ENCODE results near the gene FCAMR. TPM values are rescaled to one million over a fixed set of nuclear protein-coding genes. Genes with fewer than 3 reads are reported as not detected.
"Not testable (repeated sequence)": the region's sequence is repeated elsewhere in the genome, so short reads cannot be mapped to it uniquely, and the experiment has no call there.

Gene FCAMR
- total and polyA plus RNA-seq, 4 donors, result 0.14 to 0.59 (median 0.39) TPM

DNA sequence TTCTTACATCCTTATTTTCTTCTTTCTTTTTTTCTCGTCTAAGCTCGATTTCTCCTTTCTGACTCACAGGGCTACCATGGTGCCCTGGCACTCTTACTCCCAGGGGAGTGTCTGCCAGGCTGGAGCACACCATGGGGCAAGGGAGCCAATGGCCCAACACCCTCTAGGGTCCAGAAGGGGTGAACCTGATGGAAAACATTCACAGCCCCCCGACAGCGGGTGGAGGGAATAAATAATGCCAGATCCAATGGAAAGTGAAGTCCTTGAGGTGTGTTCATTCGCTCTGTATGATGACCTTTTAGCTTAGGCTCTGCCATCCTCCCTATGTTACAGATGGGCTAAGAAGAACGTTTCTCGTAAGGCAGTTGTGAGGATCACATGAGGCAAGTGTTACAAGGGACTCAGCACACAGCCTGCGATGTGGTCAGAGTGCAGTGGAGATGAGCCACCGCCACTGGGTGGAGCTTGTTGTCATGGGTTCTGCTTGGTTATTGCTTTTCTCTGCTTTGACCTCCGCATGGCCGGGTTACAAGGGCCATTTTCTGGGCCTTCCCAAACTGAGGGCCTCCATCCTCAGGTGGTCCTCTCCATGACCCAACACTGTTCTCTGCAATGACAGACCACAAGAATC lies 45.0 kb downstream of the FCAMR start:
- no peak overlapping the region for H3K4me3 ChIP-seq (ENCODE audit: low read depth in 1 of 3, low read length in 3 of 3)
- H3K4me1 ChIP-seq (ENCODE audit: control insufficient read depth in 4 of 4, insufficient read depth in 4 of 4, low read length in 3 of 4), result peaks cover 0 to 7% (median 1%) of the 10 kb centered on the region in 4 donors
- WGBS, result 74% methylated on average over 11 of the region's 11 CpGs
- H3K9me3 ChIP-seq (ENCODE audit: control insufficient read depth in 4 of 4, low read length in 3 of 4), result no peaks in the 10 kb centered on the region
- peak in 1 of 2 donors; percentile 67 for TF ChIP-seq RAD21 (IDR thresholded peaks at IDR 0.05)
- TF ChIP-seq, protein P1, sequence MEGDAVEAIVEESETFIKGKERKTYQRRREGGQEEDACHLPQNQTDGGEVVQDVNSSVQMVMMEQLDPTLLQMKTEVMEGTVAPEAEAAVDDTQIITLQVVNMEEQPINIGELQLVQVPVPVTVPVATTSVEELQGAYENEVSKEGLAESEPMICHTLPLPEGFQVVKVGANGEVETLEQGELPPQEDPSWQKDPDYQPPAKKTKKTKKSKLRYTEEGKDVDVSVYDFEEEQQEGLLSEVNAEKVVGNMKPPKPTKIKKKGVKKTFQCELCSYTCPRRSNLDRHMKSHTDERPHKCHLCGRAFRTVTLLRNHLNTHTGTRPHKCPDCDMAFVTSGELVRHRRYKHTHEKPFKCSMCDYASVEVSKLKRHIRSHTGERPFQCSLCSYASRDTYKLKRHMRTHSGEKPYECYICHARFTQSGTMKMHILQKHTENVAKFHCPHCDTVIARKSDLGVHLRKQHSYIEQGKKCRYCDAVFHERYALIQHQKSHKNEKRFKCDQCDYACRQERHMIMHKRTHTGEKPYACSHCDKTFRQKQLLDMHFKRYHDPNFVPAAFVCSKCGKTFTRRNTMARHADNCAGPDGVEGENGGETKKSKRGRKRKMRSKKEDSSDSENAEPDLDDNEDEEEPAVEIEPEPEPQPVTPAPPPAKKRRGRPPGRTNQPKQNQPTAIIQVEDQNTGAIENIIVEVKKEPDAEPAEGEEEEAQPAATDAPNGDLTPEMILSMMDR (IDR thresholded peaks at IDR 0.05; ENCODE audit: low read depth, low read length, missing input control), result peak; percentile 18
- TF ChIP-seq, protein P2, sequence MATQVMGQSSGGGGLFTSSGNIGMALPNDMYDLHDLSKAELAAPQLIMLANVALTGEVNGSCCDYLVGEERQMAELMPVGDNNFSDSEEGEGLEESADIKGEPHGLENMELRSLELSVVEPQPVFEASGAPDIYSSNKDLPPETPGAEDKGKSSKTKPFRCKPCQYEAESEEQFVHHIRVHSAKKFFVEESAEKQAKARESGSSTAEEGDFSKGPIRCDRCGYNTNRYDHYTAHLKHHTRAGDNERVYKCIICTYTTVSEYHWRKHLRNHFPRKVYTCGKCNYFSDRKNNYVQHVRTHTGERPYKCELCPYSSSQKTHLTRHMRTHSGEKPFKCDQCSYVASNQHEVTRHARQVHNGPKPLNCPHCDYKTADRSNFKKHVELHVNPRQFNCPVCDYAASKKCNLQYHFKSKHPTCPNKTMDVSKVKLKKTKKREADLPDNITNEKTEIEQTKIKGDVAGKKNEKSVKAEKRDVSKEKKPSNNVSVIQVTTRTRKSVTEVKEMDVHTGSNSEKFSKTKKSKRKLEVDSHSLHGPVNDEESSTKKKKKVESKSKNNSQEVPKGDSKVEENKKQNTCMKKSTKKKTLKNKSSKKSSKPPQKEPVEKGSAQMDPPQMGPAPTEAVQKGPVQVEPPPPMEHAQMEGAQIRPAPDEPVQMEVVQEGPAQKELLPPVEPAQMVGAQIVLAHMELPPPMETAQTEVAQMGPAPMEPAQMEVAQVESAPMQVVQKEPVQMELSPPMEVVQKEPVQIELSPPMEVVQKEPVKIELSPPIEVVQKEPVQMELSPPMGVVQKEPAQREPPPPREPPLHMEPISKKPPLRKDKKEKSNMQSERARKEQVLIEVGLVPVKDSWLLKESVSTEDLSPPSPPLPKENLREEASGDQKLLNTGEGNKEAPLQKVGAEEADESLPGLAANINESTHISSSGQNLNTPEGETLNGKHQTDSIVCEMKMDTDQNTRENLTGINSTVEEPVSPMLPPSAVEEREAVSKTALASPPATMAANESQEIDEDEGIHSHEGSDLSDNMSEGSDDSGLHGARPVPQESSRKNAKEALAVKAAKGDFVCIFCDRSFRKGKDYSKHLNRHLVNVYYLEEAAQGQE (IDR thresholded peaks at IDR 0.05), result no peak
- H3K27ac ChIP-seq (ENCODE audit: low read depth in 1 of 2, low read length in 2 of 2), result no peak overlapping the region
- H3K36me3 ChIP-seq (ENCODE audit: control insufficient read depth in 4 of 4, insufficient read depth in 3 of 4, low read depth in 1 of 4, low read length in 3 of 4), result peaks cover 0 to 5% (median under 1%) of the 10 kb centered on the region in 4 donors
- no peaks in the 10 kb centered on the region for H3K27me3 ChIP-seq (ENCODE audit: control insufficient read depth in 4 of 4, insufficient read depth in 4 of 4, low read length in 3 of 4)
- DNase-seq (ENCODE audit: low spot score), result no peak
- no peak overlapping the region for H3K9ac ChIP-seq (ENCODE audit: low read depth in 1 of 2, low read length in 2 of 2)

DNA sequence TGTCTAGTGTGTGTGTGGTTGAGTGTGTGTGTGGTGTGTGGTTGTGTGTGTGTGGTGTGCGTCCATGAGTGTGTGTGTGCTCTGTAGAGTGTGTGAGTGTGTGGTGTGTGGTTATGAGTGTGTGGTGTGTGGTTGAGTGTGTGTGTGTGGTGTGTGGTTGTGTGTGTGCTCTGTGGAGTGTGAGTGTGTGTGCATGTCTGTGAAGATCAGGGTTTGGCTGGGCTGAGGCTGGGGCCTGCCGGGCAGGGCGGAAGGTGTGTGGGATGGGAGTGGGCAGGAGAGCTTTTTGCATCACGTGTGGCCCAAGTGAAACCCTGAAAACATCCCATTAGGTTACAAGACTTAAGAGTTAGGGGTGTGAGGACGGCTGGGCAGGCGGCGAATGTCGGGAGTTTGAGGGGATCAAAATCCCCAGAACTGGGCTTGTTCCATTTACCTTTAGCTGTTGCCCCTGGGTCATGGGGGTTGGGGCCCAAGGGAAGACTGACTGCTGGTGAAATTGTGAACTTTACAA lies 45.6 kb downstream of the FCAMR start:
- no peaks in the 10 kb centered on the region for H3K9me3 ChIP-seq (ENCODE audit: control insufficient read depth in 4 of 4, low read length in 3 of 4)
- peaks cover 0 to 7% (median 1%) of the 10 kb centered on the region in 4 donors for H3K4me1 ChIP-seq (ENCODE audit: control insufficient read depth in 4 of 4, insufficient read depth in 4 of 4, low read length in 3 of 4)
- no peak overlapping the region for H3K27ac ChIP-seq (ENCODE audit: low read depth in 1 of 2, low read length in 2 of 2)
- no peaks in the 10 kb centered on the region for H3K27me3 ChIP-seq (ENCODE audit: control insufficient read depth in 4 of 4, insufficient read depth in 4 of 4, low read length in 3 of 4)
- DNase-seq (ENCODE audit: low spot score), result no peak
- H3K4me3 ChIP-seq (ENCODE audit: low read depth in 1 of 3, low read length in 3 of 3), result no peak overlapping the region
- no peak overlapping the region for H3K9ac ChIP-seq (ENCODE audit: low read depth in 1 of 2, low read length in 2 of 2)
- no peak for TF ChIP-seq HNF4G (IDR thresholded peaks at IDR 0.05)
- no peak for TF ChIP-seq TAF1 (conservative IDR thresholded peaks at IDR 0.05)
- 92% methylated on average over 8 of the region's 8 CpGs for WGBS
- peaks cover 0 to 2% (median under 1%) of the 10 kb centered on the region in 4 donors for H3K36me3 ChIP-seq (ENCODE audit: control insufficient read depth in 4 of 4, insufficient read depth in 3 of 4, low read depth in 1 of 4, low read length in 3 of 4)

DNA sequence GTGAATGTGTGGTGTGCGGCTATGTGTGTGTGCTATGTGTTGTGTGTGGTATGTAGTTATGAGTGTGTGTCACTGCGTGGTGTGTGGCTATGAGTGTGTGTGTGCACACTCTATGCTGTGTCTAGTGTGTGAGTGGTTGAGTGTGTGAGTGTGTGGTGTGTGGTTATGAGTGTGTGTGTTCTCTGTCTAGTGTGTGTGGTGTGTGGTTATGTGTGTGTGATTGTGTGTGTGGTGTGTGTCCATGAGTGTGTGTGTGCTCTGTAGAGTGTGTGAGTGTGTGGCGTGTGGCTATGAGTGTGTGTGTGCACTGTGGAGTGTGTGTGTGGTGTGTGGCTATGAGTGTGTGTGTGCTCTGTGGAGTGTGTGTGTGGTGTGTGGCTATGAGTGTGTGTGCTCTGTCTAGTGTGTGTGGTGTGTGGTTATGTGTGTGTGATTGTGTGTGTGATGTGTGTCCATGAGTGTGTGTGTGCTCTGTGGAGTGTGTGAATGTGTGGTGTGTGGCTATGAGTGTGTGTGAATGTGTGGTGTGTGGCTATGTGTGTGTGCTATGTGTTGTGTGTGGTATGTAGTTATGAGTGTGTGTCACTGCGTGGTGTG lies 46.2 kb downstream of the FCAMR start:
- not testable (repeated sequence) for H3K4me3 ChIP-seq (ENCODE audit: low read depth in 1 of 3, low read length in 3 of 3); H3K9me3 ChIP-seq (ENCODE audit: control insufficient read depth in 4 of 4, low read length in 3 of 4); H3K36me3 ChIP-seq (ENCODE audit: control insufficient read depth in 4 of 4, insufficient read depth in 3 of 4, low read depth in 1 of 4, low read length in 3 of 4); H3K27me3 ChIP-seq (ENCODE audit: control insufficient read depth in 4 of 4, insufficient read depth in 4 of 4, low read length in 3 of 4); DNase-seq (ENCODE audit: low spot score); H3K9ac ChIP-seq (ENCODE audit: low read depth in 1 of 2, low read length in 2 of 2); H3K27ac ChIP-seq (ENCODE audit: low read depth in 1 of 2, low read length in 2 of 2); H3K4me1 ChIP-seq (ENCODE audit: control insufficient read depth in 4 of 4, insufficient read depth in 4 of 4, low read length in 3 of 4)
- WGBS, result 97% methylated on average over 4 of the region's 4 CpGs
